H1 (cell line): ENCODE results near the gene JOSD2.

ENCODE experiments used
- CTCF ChIP-seq, 3 experiments: IDR thresholded peaks; 1 replicate in 2 of 3; 2 replicates in 1 of 3; pipeline versions ENCODE4 v1.5.1 to v1.6.1; 2011; ENCODE audit warnings: low read length in 3 of 3, mild to moderate bottlenecking in 3 of 3, inconsistent platforms in 2 of 3, low read depth in 1 of 3, moderate library complexity in 1 of 3; ENCODE audit not compliant: insufficient read depth in 1 of 3; ENCODE audit errors: control extremely low read depth in 1 of 3
- EGR1 ChIP-seq: IDR thresholded peaks from 2 replicates; pipeline ENCODE4 v1.6.1; 2011; ENCODE audit warnings: low read depth, low read length, borderline replicate concordance
- SP1 ChIP-seq: IDR thresholded peaks from 2 replicates; pipeline ENCODE4 v1.6.1; 2011; ENCODE audit warnings: low read depth, low read length
- USF2 ChIP-seq: IDR thresholded peaks from 2 replicates; pipeline ENCODE4 v1.6.1; 2011; ENCODE audit warnings: low read length, improper control_type of control experiment

- TF ChIP-seq EGR1, result no peak
- TF ChIP-seq USF2, result no peak
- TF ChIP-seq SP1, result no peak
- TF ChIP-seq CTCF (IDR thresholded peaks at IDR 0.05; ENCODE audit: control extremely low read depth in 1 of 3, insufficient read depth in 1 of 3, low read depth in 1 of 3, low read length in 3 of 3), result no peak
These were observed 20.0 kb downstream of the JOSD2 start for GRCh38 chr19:50490991-50491472.
